ENCODE results near the gene CHST11.

CHST11 gene

DNA sequence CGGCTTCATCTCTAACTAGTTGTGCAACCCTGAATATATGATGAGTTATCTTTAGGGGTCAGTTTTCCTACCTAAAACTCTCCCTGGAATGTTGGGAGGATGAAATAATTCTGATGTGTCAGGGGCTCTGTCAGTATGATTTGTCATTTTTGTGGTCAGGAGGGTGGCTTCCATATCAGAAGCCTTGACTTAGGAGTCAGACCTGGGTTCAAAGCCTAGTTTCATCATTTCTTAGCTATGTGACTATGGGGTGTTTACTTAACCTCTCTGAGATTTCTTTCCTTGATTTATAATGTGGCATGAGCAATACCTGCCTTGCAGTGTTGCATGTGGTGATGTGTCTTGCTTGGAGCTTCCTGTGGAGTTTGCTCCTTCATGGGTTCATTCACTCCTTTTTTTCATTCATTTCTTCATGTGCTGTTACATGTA lies 146.8 kb downstream of the CHST11 start:
- DNase-seq (ENCODE audit: low read depth), result peak; percentile 56
- TF ChIP-seq, protein P1, sequence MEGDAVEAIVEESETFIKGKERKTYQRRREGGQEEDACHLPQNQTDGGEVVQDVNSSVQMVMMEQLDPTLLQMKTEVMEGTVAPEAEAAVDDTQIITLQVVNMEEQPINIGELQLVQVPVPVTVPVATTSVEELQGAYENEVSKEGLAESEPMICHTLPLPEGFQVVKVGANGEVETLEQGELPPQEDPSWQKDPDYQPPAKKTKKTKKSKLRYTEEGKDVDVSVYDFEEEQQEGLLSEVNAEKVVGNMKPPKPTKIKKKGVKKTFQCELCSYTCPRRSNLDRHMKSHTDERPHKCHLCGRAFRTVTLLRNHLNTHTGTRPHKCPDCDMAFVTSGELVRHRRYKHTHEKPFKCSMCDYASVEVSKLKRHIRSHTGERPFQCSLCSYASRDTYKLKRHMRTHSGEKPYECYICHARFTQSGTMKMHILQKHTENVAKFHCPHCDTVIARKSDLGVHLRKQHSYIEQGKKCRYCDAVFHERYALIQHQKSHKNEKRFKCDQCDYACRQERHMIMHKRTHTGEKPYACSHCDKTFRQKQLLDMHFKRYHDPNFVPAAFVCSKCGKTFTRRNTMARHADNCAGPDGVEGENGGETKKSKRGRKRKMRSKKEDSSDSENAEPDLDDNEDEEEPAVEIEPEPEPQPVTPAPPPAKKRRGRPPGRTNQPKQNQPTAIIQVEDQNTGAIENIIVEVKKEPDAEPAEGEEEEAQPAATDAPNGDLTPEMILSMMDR (conservative IDR thresholded peaks at IDR 0.05; ENCODE audit: low read length), result no peak
- H3K4me3 ChIP-seq (ENCODE audit: low read length), result no peak overlapping the region

DNA sequence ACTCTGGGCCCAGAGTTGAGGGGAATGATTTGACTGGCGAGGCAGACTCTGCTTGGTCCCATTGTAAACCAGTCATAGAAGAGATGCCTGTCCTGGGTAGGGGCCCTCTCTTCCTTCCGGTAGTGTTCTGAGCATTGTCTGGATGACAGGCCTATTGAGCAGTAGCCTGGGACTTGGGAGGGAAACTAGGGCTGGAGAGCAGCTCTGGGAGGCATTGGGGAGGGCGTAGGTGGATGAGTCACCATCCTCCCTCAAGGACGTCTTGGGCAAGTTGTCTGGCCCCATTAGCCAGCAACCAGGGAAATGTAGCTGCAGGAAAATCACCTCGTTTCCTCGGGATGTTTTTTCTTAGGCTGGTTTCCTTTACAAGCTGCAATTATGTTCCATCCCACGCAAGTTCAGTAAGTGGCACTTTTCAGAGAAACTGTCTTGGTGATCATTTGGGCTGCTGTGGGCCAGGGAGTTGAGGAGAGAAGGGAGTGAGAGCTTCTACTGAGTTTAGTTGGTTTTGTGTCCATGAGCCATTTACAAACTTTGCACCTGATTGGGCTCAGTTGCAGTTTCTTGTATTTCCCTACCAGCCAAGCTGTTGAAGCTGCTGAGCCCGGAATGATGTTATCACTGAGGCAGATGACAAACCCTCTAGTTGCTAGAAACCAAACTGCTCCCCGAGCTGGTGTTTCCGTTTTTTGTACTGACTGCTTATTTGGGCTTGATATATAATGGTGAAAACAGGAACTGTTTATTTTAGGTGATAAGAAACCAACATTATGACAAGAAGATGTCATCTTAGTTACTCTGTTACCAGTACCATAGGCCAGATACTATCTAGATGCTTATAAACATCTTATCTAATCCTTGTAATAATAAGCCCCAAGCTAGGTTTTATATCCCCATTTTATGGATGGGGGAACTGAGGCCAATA lies 147.6 kb downstream of the CHST11 start:
- peak overlapping the region; percentile 14; the same call in 1 of the 2 replicates for H3K4me3 ChIP-seq (ENCODE audit: low read length)
- peak; percentile 95 for DNase-seq (ENCODE audit: low read depth)

DNA sequence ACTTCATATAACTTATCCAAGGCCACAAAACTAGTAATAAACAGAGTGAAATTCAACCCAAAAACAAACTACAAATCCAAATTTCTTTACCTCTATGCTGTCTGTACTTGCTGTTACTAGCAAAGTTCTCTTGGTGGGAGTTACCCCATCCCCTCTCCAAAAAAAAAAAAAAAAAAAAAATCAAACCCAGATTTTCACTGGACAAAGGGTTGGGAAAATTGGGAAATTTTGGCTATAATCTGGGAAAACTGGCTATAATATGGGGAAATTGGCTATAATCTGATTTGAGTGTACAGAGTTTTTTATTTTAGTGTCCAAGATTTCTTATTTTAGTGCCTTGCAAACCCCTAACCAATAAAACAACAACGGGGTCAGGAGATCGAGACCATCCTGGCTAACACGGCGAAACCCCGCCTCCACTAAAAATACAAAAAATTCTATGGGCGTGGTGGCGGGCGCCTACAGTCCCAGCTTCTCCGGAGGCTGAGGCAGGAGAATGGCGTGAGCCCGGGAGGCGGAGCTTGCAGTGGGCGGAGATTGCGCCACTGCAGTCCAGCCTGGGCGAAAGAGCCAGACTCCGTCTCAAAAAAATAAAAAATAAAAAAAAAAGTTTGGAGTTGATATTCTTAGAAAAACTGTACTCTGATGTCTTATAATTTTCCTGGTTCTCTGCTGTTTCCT lies 148.4 kb downstream of the CHST11 start:
- H3K4me3 ChIP-seq (ENCODE audit: low read length), result no peak overlapping the region
- peak; percentile 24 for DNase-seq (ENCODE audit: low read depth)
- TF ChIP-seq, protein P1 (conservative IDR thresholded peaks at IDR 0.05; ENCODE audit: low read length), result no peak

More for the DNA sequence above, 147.6 kb downstream of the CHST11 start:
- TF ChIP-seq, protein P1 (conservative IDR thresholded peaks at IDR 0.05; ENCODE audit: low read length), result no peak

DNA sequence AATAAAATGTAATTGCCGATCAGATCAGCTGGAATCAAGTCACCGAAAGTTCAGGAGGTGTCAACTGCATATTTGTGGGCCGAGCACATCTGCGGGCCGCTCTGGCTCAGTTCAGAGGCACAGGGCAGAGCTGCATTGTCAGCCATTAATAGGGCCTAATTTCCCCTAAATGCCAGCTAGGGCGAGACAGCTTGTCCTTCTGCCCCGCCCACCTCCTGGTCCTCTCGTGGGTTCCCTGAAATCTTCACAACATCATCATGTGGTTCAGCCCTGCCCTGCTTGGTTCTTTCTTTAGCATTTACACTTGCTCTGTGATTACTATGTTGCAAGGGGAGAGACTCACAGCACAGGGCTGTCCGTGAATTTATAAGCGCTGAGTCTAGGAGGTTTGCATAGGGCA lies 148.9 kb downstream of the CHST11 start:
- H3K4me3 ChIP-seq (ENCODE audit: low read length), result no peak overlapping the region
- DNase-seq (ENCODE audit: low read depth), result peak; percentile 75
- TF ChIP-seq, protein P1 (conservative IDR thresholded peaks at IDR 0.05; ENCODE audit: low read length), result no peak

DNA sequence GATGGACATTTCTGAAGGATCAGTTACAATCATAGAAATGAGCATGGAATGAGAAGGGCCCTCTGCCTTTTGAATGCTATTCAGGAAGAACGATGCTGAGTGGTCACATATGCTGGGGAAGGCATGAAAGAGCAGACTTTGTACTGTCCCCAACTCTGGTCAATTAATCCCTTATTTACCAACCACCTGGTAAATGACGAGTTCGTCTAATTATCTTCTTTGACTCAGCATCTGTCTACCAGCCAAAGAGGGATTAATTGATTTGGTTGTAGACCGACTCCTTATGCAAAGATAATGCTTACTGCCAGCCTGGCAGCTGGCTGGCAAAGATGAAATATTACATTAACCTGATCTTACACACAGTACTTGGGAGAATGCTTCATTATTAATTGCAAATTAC lies 152.2 kb downstream of the CHST11 start:
- TF ChIP-seq, protein P1 (conservative IDR thresholded peaks at IDR 0.05; ENCODE audit: low read length), result no peak
- DNase-seq (ENCODE audit: low read depth), result no peak
- no peak overlapping the region for H3K4me3 ChIP-seq (ENCODE audit: low read length)

DNA sequence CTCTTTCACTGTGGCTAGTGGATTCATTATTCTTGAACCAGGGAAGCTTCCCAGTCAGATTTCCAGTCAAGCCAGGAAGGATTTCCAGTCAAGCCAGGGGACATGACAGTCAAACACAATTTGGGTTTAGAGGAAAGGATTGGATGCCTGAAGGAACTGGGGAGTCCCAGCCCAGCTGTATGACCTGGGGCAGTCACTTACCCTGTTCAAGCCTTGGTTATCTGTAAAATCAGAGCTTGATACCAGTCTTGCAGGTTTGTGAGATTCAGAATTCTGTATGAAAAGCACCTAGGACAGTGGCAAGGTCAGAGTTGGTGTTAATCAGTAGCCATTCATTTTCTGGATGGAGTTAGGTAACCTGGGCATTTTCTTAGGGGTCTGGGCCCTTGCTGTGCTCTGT lies 152.7 kb downstream of the CHST11 start:
- no peak for DNase-seq (ENCODE audit: low read depth)
- H3K4me3 ChIP-seq (ENCODE audit: low read length), result no peak overlapping the region
- TF ChIP-seq, protein P1 (conservative IDR thresholded peaks at IDR 0.05; ENCODE audit: low read length), result no peak

All from AG10803 (cell line).